H9 (cell line): Measurements from ENCODE around the gene EEF1G. TPM values are rescaled to one million over a fixed set of nuclear protein-coding genes. Genes with fewer than 3 reads are reported as not detected.

Source experiments
- DNase-seq: peaks from one replicate; pipeline ENCODE4 v3.0.0-alpha.2; 2017
- H2AFZ ChIP-seq: one replicate; pipeline ENCODE4 v1.6.1; 2013; ENCODE audit warnings: mild to moderate bottlenecking, low read length, control low read depth, moderate library complexity
- H2AK5ac ChIP-seq: 2 replicates; pipeline ENCODE4 v1.6.1; 2013; ENCODE audit warnings: low read length, control low read depth, mixed read lengths; ENCODE audit not compliant: insufficient read length
- H2BK120ac ChIP-seq: one replicate; pipeline ENCODE4 v1.6.1; 2013; ENCODE audit warnings: low read depth, mild to moderate bottlenecking, low read length, control low read depth, inconsistent platforms; ENCODE audit not compliant: poor library complexity, severe bottlenecking
- H2BK12ac ChIP-seq: 2 replicates; pipeline ENCODE4 v1.6.1; 2013; ENCODE audit warnings: low read length, control low read depth, mixed read lengths, low read depth; ENCODE audit not compliant: insufficient read length
- H2BK15ac ChIP-seq: 2 replicates; pipeline ENCODE4 v1.6.1; 2013; ENCODE audit warnings: low read depth, low read length, control low read depth
- H2BK20ac ChIP-seq: one replicate; pipeline ENCODE4 v1.6.1; 2013; ENCODE audit warnings: low read depth, mild to moderate bottlenecking, low read length, control low read depth, inconsistent platforms; ENCODE audit not compliant: poor library complexity, severe bottlenecking
- H2BK5ac ChIP-seq: 2 replicates; pipeline ENCODE4 v1.6.1; 2013; ENCODE audit warnings: low read length, control low read depth, mixed read lengths; ENCODE audit not compliant: insufficient read length
- H3K14ac ChIP-seq: 2 replicates; pipeline ENCODE4 v1.6.1; 2013; ENCODE audit warnings: low read length, control low read depth; ENCODE audit not compliant: insufficient read depth
- H3K18ac ChIP-seq: 2 replicates; pipeline ENCODE4 v1.6.1; 2013; ENCODE audit warnings: low read depth, mild to moderate bottlenecking, mixed read lengths, low read length, control low read depth; ENCODE audit not compliant: insufficient read length
- H3K23ac ChIP-seq: 2 replicates; pipeline ENCODE4 v1.6.1; 2013; ENCODE audit warnings: low read length, control low read depth, mixed read lengths, low read depth; ENCODE audit not compliant: insufficient read length
- H3K23me2 ChIP-seq: 2 replicates; pipeline ENCODE4 v1.6.1; 2013; ENCODE audit warnings: low read depth, mild to moderate bottlenecking, mixed read lengths, low read length, control low read depth; ENCODE audit not compliant: insufficient read length, poor library complexity, severe bottlenecking
- H3K27ac ChIP-seq: 2 replicates; pipeline ENCODE4 v1.5.1; 2013; ENCODE audit warnings: low read length, control low read depth, mixed read lengths, low read depth; ENCODE audit not compliant: insufficient read length
- H3K27me3 ChIP-seq: 2 replicates; pipeline ENCODE4 v1.6.1; 2013; ENCODE audit warnings: low read length, control low read depth, inconsistent platforms; ENCODE audit not compliant: insufficient read depth
- H3K4ac ChIP-seq: 2 replicates; pipeline ENCODE4 v1.6.1; 2013; ENCODE audit warnings: low read depth, mild to moderate bottlenecking, control low read depth, inconsistent platforms, low read length, moderate library complexity
- H3K4me1 ChIP-seq: 2 replicates; pipeline ENCODE4 v1.6.1; 2013; ENCODE audit warnings: low read length, control low read depth, inconsistent platforms; ENCODE audit not compliant: insufficient read depth
- H3K4me2 ChIP-seq: 2 replicates; pipeline ENCODE4 v1.6.1; 2013; ENCODE audit warnings: low read length, control low read depth, mixed read lengths; ENCODE audit not compliant: insufficient read length, insufficient read depth
- H3K56ac ChIP-seq: 2 replicates; pipeline ENCODE4 v1.6.1; 2013; ENCODE audit warnings: low read depth, mild to moderate bottlenecking, mixed read lengths, low read length, control low read depth; ENCODE audit not compliant: insufficient read length
- H3K79me1 ChIP-seq: 2 replicates; pipeline ENCODE4 v1.6.1; 2013; ENCODE audit warnings: low read depth, mild to moderate bottlenecking, moderate library complexity, low read length, control low read depth, inconsistent platforms; ENCODE audit not compliant: insufficient read depth, poor library complexity, severe bottlenecking
- H3K79me2 ChIP-seq: 2 replicates; pipeline ENCODE4 v1.6.1; 2013; ENCODE audit warnings: low read length, control low read depth, inconsistent platforms; ENCODE audit not compliant: insufficient read depth
- H3K9ac ChIP-seq: 2 replicates; pipeline ENCODE4 v1.6.1; 2013; ENCODE audit warnings: low read length, control low read depth, mixed read lengths; ENCODE audit not compliant: insufficient read length; ENCODE audit errors: extremely low read depth
- H3K9me3 ChIP-seq: one replicate; pipeline ENCODE4 v1.6.1; 2013; ENCODE audit warnings: low read depth, low read length, inconsistent platforms; ENCODE audit not compliant: control insufficient read depth
- H3T11ph ChIP-seq: one replicate; pipeline ENCODE4 v1.6.1; 2013; ENCODE audit warnings: mild to moderate bottlenecking, low read length, control low read depth, inconsistent platforms
- H4K20me1 ChIP-seq: one replicate; pipeline ENCODE4 v1.6.1; 2013; ENCODE audit not compliant: control insufficient read depth, insufficient read length, insufficient read depth
- H4K5ac ChIP-seq: 2 replicates; pipeline ENCODE4 v1.6.1; 2013; ENCODE audit warnings: low read depth, mild to moderate bottlenecking, mixed read lengths, low read length, control low read depth; ENCODE audit not compliant: insufficient read length
- H4K8ac ChIP-seq: replicated peaks from 2 replicates; pipeline ENCODE4 v1.6.1; 2013; ENCODE audit warnings: low read length, control low read depth, mixed read lengths, low read depth; ENCODE audit not compliant: insufficient read length
- H4K91ac ChIP-seq: 2 replicates; pipeline ENCODE4 v1.6.1; 2013; ENCODE audit warnings: low read depth, mild to moderate bottlenecking, moderate library complexity, mixed read lengths, low read length, control low read depth; ENCODE audit not compliant: insufficient read length
- H3K27ac Mint-ChIP-seq, 3 experiments: 2 replicates in 2 of 3; 3 replicates in 1 of 3; pipeline ENCODE4 v1.8.0; 2020 to 2021; ENCODE audit warnings: mixed read lengths in 3 of 3, mild to moderate bottlenecking in 1 of 3, moderate library complexity in 1 of 3
- H3K27me3 Mint-ChIP-seq: 2 replicates; pipeline ENCODE4 v1.8.0; 2021; ENCODE audit warnings: low read depth, mild to moderate bottlenecking, moderate library complexity, mixed read lengths
- H3K36me3 Mint-ChIP-seq, 3 experiments: 2 replicates in 2 of 3; 3 replicates in 1 of 3; pipeline ENCODE4 v1.8.0; 2020 to 2021; ENCODE audit warnings: low read depth in 3 of 3, mixed read lengths in 3 of 3; ENCODE audit not compliant: insufficient read depth in 1 of 3
- H3K4me1 Mint-ChIP-seq, 2 experiments: 2 replicates each; pipeline ENCODE4 v1.8.0; 2020; ENCODE audit warnings: mixed read lengths in 2 of 2
- H3K4me3 Mint-ChIP-seq, 2 experiments: 2 replicates in 1 of 2; 3 replicates in 1 of 2; pipeline ENCODE4 v1.8.0; 2020 to 2021; ENCODE audit warnings: mild to moderate bottlenecking in 2 of 2, mixed read lengths in 2 of 2, moderate library complexity in 1 of 2
- H3K9me3 Mint-ChIP-seq, 2 experiments: 2 replicates in 1 of 2; 3 replicates in 1 of 2; pipeline ENCODE4 v1.8.0; 2020; ENCODE audit warnings: mild to moderate bottlenecking in 2 of 2, mixed read lengths in 2 of 2, moderate library complexity in 1 of 2
- CTCF ChIP-seq: fragments of 200-600 bp; sonication (generic); conservative IDR thresholded peaks from 3 replicates; pipeline ENCODE4 v1.8.0; 2021; ENCODE audit warnings: antibody characterized with exemption, mild to moderate bottlenecking
- WGBS: extraction: QIAGEN DNeasy Blood & Tissue Kit; methylation state at CpG from one replicate; pipeline ENCODE4 v1.1.7; 2013; ENCODE audit warnings: missing lambda C conversion rate, low lambda C conversion rate, mixed read lengths; ENCODE audit not compliant: insufficient read length; ENCODE audit errors: extremely low coverage; 5-methylcytosine and 5-hydroxymethylcytosine counted together
- total RNA-seq: library from RNA; stranded (reverse); gene quantifications from 2 replicates; pipeline ENCODE4 v1.2.1, GENCODE V29; 2021

EEF1G gene
- total RNA-seq, 1 experiment from 2014 or later, result 1,790 TPM

DNA sequence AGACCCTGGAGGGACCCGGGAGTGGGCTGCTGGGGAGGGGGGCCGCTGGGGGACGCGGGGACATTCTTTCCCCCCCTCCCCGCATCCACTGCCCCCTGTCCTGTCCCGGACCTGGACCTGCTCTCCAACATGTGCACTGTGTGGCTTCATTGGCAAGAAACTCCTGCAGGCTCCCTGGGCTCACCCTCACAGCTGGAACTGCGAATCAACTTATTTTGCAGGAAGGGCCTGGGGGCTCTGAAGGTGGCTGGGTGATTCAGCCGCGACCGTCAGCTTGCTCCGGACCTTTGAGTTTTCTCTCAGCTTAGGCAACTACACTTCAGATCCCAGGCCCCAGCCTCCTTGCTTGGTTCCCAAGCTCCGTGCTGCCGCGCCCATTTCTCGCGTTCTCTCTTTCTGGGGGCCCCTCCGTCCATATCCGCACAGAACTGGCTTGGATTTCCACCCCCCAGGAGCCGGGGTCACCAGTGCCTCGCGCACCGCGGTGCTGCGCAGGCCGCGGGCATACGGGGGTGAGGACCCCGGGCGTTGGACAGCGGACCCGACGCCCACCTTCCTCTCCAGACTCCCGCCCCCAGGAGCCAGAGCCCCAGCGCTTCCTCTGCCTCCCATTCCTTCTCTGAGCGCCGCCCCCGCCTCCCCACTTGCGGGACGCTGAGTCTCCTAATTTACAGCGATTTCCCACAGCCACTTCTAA is 26.6 kb downstream of the EEF1G start:
- Histone ChIP-seq H2BK120ac (no peak overlapping the region), H4K91ac (no peak overlapping the region), H2AK5ac (no peak overlapping the region), H4K8ac (no peak overlapping the region), H3K27me3 (peaks cover 53% of the 10 kb centered on the region), H4K20me1 (peaks cover 2% of the 10 kb centered on the region), H3T11ph (no peak overlapping the region), H2AFZ (no peak overlapping the region), H3K27ac (no peak overlapping the region), H3K18ac (peak overlapping the region; percentile 23), H3K79me2 (no peaks in the 10 kb centered on the region), H2BK12ac (no peak overlapping the region), H3K56ac (no peak overlapping the region), H3K79me1 (no peaks in the 10 kb centered on the region), H2BK5ac (no peak overlapping the region), H3K14ac (peak overlapping the region; percentile 46; the same call in 1 of the 2 replicates), H3K9ac (no peak overlapping the region), H4K5ac (no peak overlapping the region), H3K4me1 (no peaks in the 10 kb centered on the region; the same call in 1 of the 2 replicates), H3K23me2 (peaks cover 26% of the 10 kb centered on the region), H3K4me2 (peak overlapping the region; percentile 66), H3K23ac (no peak overlapping the region), H3K4ac (no peak overlapping the region), H2BK15ac (no peak overlapping the region), H2BK20ac (no peak overlapping the region), H3K9me3 (no peaks in the 10 kb centered on the region)
- Mint-ChIP-seq H3K36me3 (no peaks in the 10 kb centered on the region; a peak in 1 of 7 replicates), H3K27ac (peak overlapping the region in 1 of 3 experiments; percentile 69; a peak in 1 of 7 replicates), H3K9me3 (no peaks in the 10 kb centered on the region; a peak in 2 of 5 replicates), H3K4me1 (peaks cover 36 to 60% of the 10 kb centered on the region in 2 experiments), H3K4me3 (peak overlapping the region; percentile 68 to 84), H3K27me3 (peaks cover 87% of the 10 kb centered on the region)
- no CpG with 5 or more reads among the region's 40 CpGs for WGBS
- TF ChIP-seq CTCF, result no peak
- DNase-seq, result no peak
